HG03039 (cell line): ENCODE measurements around the gene UNC50.

ENCODE experiments used
- ATAC-seq: cut with Tn5 transposase; IDR thresholded peaks from one replicate; pipeline ENCODE4 v1.9.1; 2021; ENCODE audit warnings: mild to moderate bottlenecking, moderate library complexity; ENCODE audit not compliant: unreplicated experiment

Gene UNC50

DNA sequence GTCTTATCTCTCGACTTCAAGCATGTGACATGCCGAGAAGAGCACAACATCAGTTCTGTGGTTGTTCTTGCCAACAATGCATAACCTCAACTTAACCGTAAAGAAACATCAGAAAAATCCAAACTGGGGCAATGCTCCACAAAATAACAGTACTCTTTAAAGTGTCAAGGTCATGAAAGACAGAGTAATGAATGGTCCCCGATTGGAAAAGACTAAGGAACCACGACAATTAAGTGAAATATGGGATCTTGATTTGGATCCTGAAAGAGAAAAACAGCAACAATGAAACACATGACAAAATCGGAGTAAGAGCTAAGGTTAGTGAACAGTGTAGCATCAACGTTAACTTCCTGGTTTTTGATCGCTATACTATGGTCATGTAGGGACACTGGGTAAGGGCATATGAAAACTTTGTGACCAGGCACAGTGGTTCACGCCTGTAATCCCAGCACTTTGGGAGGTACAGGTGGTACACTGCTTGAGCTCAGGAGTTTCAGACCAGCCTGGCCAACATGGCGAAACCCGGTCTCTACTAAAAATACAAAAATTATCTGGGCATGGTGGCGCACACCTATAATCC, 55.2 kb downstream of the UNC50 start:
- ATAC-seq, result no peak

DNA sequence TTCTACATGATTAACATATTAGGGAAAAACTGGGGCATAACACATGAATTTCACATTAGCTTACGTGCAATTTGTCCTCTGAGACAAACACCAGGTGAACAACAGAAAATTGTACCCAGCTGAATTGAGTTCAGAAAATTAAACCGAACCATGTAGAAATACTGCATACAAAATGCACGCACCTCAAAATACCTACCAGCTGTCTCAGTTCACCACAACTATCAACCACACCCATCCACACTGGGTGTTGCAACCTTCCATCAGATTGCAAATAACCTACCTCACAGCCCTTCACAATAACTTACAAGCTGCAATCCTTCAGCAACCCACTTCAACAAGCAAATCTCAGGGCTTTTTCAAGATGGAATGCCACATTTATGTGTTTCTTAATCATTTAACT, 55.9 kb downstream of the UNC50 start:
- ATAC-seq, result no peak

DNA sequence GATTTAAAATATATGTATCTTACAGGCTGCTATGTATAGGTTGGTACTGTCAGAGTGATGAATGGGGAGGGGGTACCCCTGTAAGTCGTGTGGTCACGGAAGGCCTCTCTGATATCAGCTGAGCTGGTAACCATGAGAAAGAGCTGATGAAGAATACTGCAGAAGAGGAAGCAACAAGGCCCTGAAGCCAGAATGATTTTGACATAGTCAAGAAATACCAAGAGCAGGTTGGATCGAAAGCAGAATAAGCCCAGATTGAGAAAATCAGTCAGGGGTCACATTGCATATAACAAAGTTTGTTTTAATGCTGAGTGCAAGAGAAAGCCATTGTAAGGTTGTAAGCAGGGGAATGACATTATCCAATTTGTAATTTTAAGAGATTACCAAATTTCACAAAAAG, 57.3 kb downstream of the UNC50 start:
- no peak for ATAC-seq
